IMR-90 (cell line): ENCODE results near the gene CD44. TPM values are rescaled to one million over a fixed set of nuclear protein-coding genes. Genes with fewer than 3 reads are reported as not detected.

Experiments used
- ATAC-seq: fragments of 200-7000 bp; cut with Tn5 transposase; 2 replicates; pipeline ENCODE4 v1.9.1; 2020; ENCODE audit warnings: low read depth, mild to moderate bottlenecking, moderate library complexity
- BruUV-seq: library from RNA; stranded (reverse); fragments of 400-500 nt; replicated peaks from 2 replicates; lab custom pipeline; 2021; lab: Mats Ljungman, UMichigan
- CTCF ChIA-PET: fragments of 300-600 bp; formaldehyde crosslinking; extraction: SDS; loops from one replicate; lab custom pipeline; 2021; ENCODE audit warnings: antibody characterized with exemption; lab: Yijun Ruan, JAX
- POLR2A ChIA-PET: fragments of 300-600 bp; sonication (Branson Sonifier 250); formaldehyde crosslinking; loops from one replicate; lab custom pipeline; 2022; ENCODE audit warnings: antibody characterized with exemption; ENCODE audit not compliant: unreplicated experiment; lab: Charles Lee
- DNase-seq: peaks from one replicate; pipeline ENCODE4 v3.0.0; 2013
- H2AFZ ChIP-seq: replicated peaks from 2 replicates; pipeline ENCODE3; 2013; ENCODE audit warnings: low read length, mild to moderate bottlenecking; ENCODE audit not compliant: poor library complexity
- H2AK5ac ChIP-seq: 2 replicates; pipeline ENCODE4 v1.6.1; 2013; ENCODE audit warnings: low read depth, low read length, inconsistent platforms
- H2AK9ac ChIP-seq: replicated peaks from 2 replicates; pipeline ENCODE3; 2013; ENCODE audit warnings: mild to moderate bottlenecking, low read depth, low read length, moderate library complexity; ENCODE audit not compliant: poor library complexity
- H2BK120ac ChIP-seq: 2 replicates; pipeline ENCODE4 v1.6.1; 2013; ENCODE audit warnings: low read depth, low read length, inconsistent platforms
- H2BK15ac ChIP-seq: 3 replicates; pipeline ENCODE4 v1.6.1; 2013; ENCODE audit warnings: low read depth, low read length, inconsistent platforms
- H2BK20ac ChIP-seq: 2 replicates; pipeline ENCODE4 v1.6.1; 2013; ENCODE audit warnings: low read depth, mild to moderate bottlenecking, inconsistent platforms, low read length, moderate library complexity
- H2BK5ac ChIP-seq: 2 replicates; pipeline ENCODE4 v1.6.1; 2013; ENCODE audit warnings: mild to moderate bottlenecking, low read depth, low read length, inconsistent platforms; ENCODE audit not compliant: poor library complexity, severe bottlenecking
- H3K14ac ChIP-seq: replicated peaks from 2 replicates; pipeline ENCODE4 v1.6.1; 2013; ENCODE audit warnings: low read depth, low read length, inconsistent platforms
- H3K18ac ChIP-seq: 2 replicates; pipeline ENCODE4 v1.6.1; 2013; ENCODE audit warnings: low read depth, low read length, control low read depth
- H3K23ac ChIP-seq: 2 replicates; pipeline ENCODE4 v1.6.1; 2013; ENCODE audit warnings: low read depth, low read length, inconsistent platforms
- H3K27ac ChIP-seq: 2 replicates; pipeline ENCODE4 v1.5.1; 2013; ENCODE audit warnings: mild to moderate bottlenecking, control low read depth, low read length; ENCODE audit not compliant: insufficient read depth
- H3K27me3 ChIP-seq: 2 replicates; pipeline ENCODE4 v1.6.1; 2013; ENCODE audit warnings: low read length; ENCODE audit not compliant: control insufficient read depth, insufficient read depth
- H3K36me3 ChIP-seq: 2 replicates; pipeline ENCODE4 v1.6.1; 2013; ENCODE audit warnings: low read length, mixed read lengths; ENCODE audit not compliant: control insufficient read depth, insufficient read depth
- H3K4ac ChIP-seq: 2 replicates; pipeline ENCODE4 v1.6.1; 2013; ENCODE audit warnings: low read depth, low read length, inconsistent platforms
- H3K4me1 ChIP-seq: 2 replicates; pipeline ENCODE4 v1.6.1; 2013; ENCODE audit warnings: low read length, mixed read lengths; ENCODE audit not compliant: control insufficient read depth, insufficient read depth
- H3K4me2 ChIP-seq: 2 replicates; pipeline ENCODE4 v1.6.1; 2013; ENCODE audit warnings: low read depth, mild to moderate bottlenecking, control low read depth, low read length, moderate library complexity
- H3K4me3 ChIP-seq: 2 replicates; pipeline ENCODE4 v1.5.1; 2013; ENCODE audit warnings: low read depth, mild to moderate bottlenecking, control low read depth, low read length, moderate library complexity; ENCODE audit not compliant: insufficient read depth
- H3K56ac ChIP-seq: 2 replicates; pipeline ENCODE4 v1.6.1; 2013; ENCODE audit warnings: low read length, inconsistent platforms; ENCODE audit not compliant: insufficient read depth; ENCODE audit errors: extremely low read depth
- H3K79me1 ChIP-seq, 2 experiments: 2 replicates each; pipeline ENCODE4 v1.6.1; 2013; ENCODE audit warnings: low read length in 2 of 2, inconsistent platforms in 1 of 2, low read depth in 1 of 2
- H3K9ac ChIP-seq: 2 replicates; pipeline ENCODE4 v1.6.1; 2013; ENCODE audit warnings: low read depth, low read length, control low read depth
- H3K9me1 ChIP-seq: 2 replicates; pipeline ENCODE4 v1.6.1; 2013; ENCODE audit warnings: low read length, inconsistent platforms; ENCODE audit not compliant: insufficient read depth
- H3K9me3 ChIP-seq: 2 replicates; pipeline ENCODE4 v1.6.1; 2013; ENCODE audit warnings: low read length; ENCODE audit not compliant: control insufficient read depth, insufficient read depth
- H4K20me1 ChIP-seq: 2 replicates; pipeline ENCODE4 v1.6.1; 2013; ENCODE audit warnings: low read length, inconsistent platforms; ENCODE audit not compliant: insufficient read depth
- H4K5ac ChIP-seq: 2 replicates; pipeline ENCODE4 v1.6.1; 2013; ENCODE audit warnings: mild to moderate bottlenecking, low read depth, low read length, control low read depth
- H4K8ac ChIP-seq, 2 experiments: 2 replicates each; pipeline ENCODE4 v1.6.1; 2013; ENCODE audit warnings: low read depth in 2 of 2, low read length in 2 of 2, control low read depth in 1 of 2, inconsistent platforms in 1 of 2
- H4K91ac ChIP-seq: 2 replicates; pipeline ENCODE4 v1.6.1; 2013; ENCODE audit warnings: low read depth, low read length, inconsistent platforms; ENCODE audit not compliant: insufficient read depth
- CHD1 ChIP-seq: IDR thresholded peaks from 2 replicates; pipeline ENCODE4 v1.6.1; 2012; ENCODE audit warnings: low read depth, low read length, improper control_type of control experiment
- CTCF ChIP-seq: conservative IDR thresholded peaks from 2 replicates; pipeline ENCODE4 v1.5.1; 2012; ENCODE audit warnings: mild to moderate bottlenecking, low read depth, low read length, improper control_type of control experiment
- FOS ChIP-seq: fragments of 150-350 bp; IDR thresholded peaks from 2 replicates; pipeline ENCODE4 v1.6.1; 2016; ENCODE audit warnings: low read depth, low read length
- MAFK ChIP-seq: IDR thresholded peaks from 2 replicates; pipeline ENCODE4 v1.6.1; 2012; ENCODE audit warnings: low read depth, low read length, improper control_type of control experiment
- NFE2L2 ChIP-seq: fragments of 150-350 bp; IDR thresholded peaks from 2 replicates; pipeline ENCODE4 v1.6.1; 2016; ENCODE audit warnings: low read depth, mild to moderate bottlenecking, low read length
- POLR2A ChIP-seq: IDR thresholded peaks from 2 replicates; pipeline ENCODE4 v1.6.1; 2012; ENCODE audit warnings: mild to moderate bottlenecking, low read depth, low read length
- RAD21 ChIP-seq: IDR thresholded peaks from 2 replicates; pipeline ENCODE4 v1.6.1; 2012; ENCODE audit warnings: low read length, improper control_type of control experiment
- RCOR1 ChIP-seq: IDR thresholded peaks from 2 replicates; pipeline ENCODE4 v1.6.1; 2012; ENCODE audit warnings: mild to moderate bottlenecking, low read length, improper control_type of control experiment; ENCODE audit not compliant: insufficient replicate concordance
- RFX5 ChIP-seq: IDR thresholded peaks from 2 replicates; pipeline ENCODE4 v1.8.0; 2012; ENCODE audit warnings: low read depth, mild to moderate bottlenecking, low read length, moderate library complexity
- SMC3 ChIP-seq: fragments of 150-350 bp; IDR thresholded peaks from 2 replicates; pipeline ENCODE4 v1.6.1; 2016; ENCODE audit warnings: low read depth, mild to moderate bottlenecking, antibody characterized with exemption, low read length, moderate library complexity
- WGBS, 2 experiments: methylation state at CpG; one replicate each; pipeline versions ENCODE4 v1.1.5 to v1.1.7; 2013; ENCODE audit warnings: missing lambda C conversion rate in 2 of 2; ENCODE audit not compliant: insufficient read length in 1 of 2; ENCODE audit errors: extremely low coverage in 2 of 2; 5-methylcytosine and 5-hydroxymethylcytosine counted together
- dilution Hi-C: fragments of 300-500 bp; cut with HindIII; formaldehyde crosslinking; loops from one replicate; pipeline ENCODE4 v1.14.3; 2018; ENCODE audit warnings: low sequenced_read_pairs; ENCODE audit not compliant: unreplicated experiment
- in situ Hi-C: fragments of 300-500 bp; cut with MboI; formaldehyde crosslinking; loops from 3 replicates; pipeline ENCODE4 v1.14.3; 2019; ENCODE audit warnings: low sequenced_read_pairs, inconsistent platforms, mixed read lengths
- intact Hi-C: fragments of 100-400 bp; cut with micrococcal nuclease; formaldehyde crosslinking; loops from 2 replicates; pipeline ENCODE4 v1.10.0; 2022
- polyA plus RNA-seq, 3 experiments: library from polyadenylated mRNA; depleted of rRNA; stranded (reverse); fragments of >200 nt; gene quantifications; 2 replicates each; pipeline ENCODE4 v1.2.3, GENCODE V29; 2012; ENCODE audit warnings: low replicate concordance in 1 of 3
- total RNA-seq: library from RNA; depleted of rRNA; stranded (reverse); fragments of >200 nt; gene quantifications from 2 replicates; pipeline ENCODE4 v1.2.3, GENCODE V29; 2012

CD44 gene
- total and polyA plus RNA-seq, 2 of the 4 experiments (the other 2 are of a cell fraction): 357 to 947 TPM

DNA sequence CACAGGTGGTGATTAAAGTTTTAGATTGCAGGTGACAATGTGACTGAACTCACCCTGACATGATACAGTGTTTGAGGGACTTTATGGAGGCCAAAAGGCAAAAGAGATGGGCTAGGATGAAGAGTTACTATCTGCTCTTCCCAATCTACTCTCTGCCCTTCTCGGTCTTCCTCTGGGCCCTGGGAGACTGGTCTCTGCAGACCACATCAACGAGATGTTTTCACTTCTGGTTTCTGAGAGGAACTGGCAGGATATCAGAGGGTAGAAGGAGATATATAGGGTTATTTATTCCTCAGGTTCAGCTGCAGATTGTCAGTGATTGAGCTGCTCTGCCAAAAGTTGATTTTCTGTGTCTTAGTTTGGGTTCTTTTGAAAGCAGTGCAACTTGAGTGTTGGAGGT is 32.4 kb upstream of the CD44 start:
- Histone ChIP-seq H3K9me3 (no peaks in the 10 kb centered on the region), H3K79me1 (0 out of 4 replicates have a peak, but pooled peaks cover 0 to 1% of the 10 kb centered on the region in 2 experiments), H4K5ac (no peak overlapping the region), H3K27me3 (no peaks in the 10 kb centered on the region), H2AFZ (no peak overlapping the region), H2AK5ac (no peak overlapping the region), H4K91ac (no peak overlapping the region), H2AK9ac (no peak overlapping the region), H3K4me3 (no peak overlapping the region), H3K36me3 (no peaks in the 10 kb centered on the region), H3K27ac (no peak overlapping the region), H2BK5ac (no peak overlapping the region), H2BK15ac (no peak overlapping the region), H3K18ac (no peak overlapping the region), H4K8ac (no peak overlapping the region), H3K4me2 (no peak overlapping the region), H2BK120ac (no peak overlapping the region), H3K9ac (no peak overlapping the region), H3K4ac (no peak overlapping the region), H3K14ac (no peak overlapping the region), H3K9me1 (peaks cover 8% of the 10 kb centered on the region), H4K20me1 (no peaks in the 10 kb centered on the region), H2BK20ac (no peak overlapping the region), H3K56ac (no peak overlapping the region), H3K4me1 (peaks cover 11% of the 10 kb centered on the region), H3K23ac (no peak overlapping the region)
- dilution Hi-C loops (no loop called here), in situ Hi-C loops (no loop called here), intact Hi-C loops (no loop called here)
- WGBS, 2 experiments: no CpG with 5 or more reads among the region's 2 CpGs
- no peak for ATAC-seq
- BruUV-seq: no TSS peak
- DNase-seq: no peak
- TF ChIP-seq MAFK (no peak), CTCF (no peak), FOS (no peak), CHD1 (no peak), RAD21 (no peak), NFE2L2 (no peak), SMC3 (no peak), RCOR1 (no peak), POLR2A (no peak), RFX5 (no peak)
- POLR2A ChIA-PET: no interaction called here
- CTCF ChIA-PET: no interaction called here
